Stimulated activated CD4-positive, alpha-beta T cell treated with anti-CD3 and anti-CD28 coated beads, Interleukin-2, amount 100 ng/mL, for 4 hours (primary cell): ENCODE data around the gene BTBD9.

ENCODE experiments used
- DNase-seq: peaks from one replicate; pipeline ENCODE4 v3.0.0-alpha.2; 2020; ENCODE audit warnings: low read depth

The BTBD9 gene

DNA sequence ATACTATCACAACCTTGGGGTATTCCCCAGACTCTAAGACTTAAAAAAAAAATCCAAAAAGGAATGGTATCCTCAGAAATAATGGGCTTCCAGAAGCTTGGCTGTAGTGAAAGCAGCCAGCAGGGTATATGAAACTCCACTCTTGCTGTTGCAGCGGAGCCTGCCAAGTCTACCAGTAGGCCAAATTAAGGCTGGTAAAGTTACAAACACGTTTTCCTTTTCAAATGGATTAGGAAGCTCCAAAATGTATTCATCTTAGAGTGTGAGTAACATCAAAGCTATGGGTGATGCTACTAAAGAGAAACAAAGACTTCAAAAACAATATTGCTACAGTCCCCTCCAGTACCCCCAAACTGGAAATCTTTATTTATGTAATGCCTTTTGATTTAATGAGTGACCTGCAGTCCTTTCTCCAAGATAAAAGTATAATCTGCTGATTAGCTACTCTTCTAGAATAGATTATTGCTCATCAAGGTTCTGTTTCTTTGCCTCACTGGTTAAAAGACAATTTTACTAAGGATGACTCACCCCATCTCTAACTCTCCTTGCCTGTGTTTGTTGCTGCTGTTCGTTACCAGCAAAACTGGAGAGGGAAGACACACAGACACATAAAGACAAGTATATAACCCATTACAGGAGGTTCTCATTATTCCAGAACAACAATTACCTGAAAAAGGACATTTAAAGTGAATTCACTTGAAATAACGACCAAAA lies 84.9 kb downstream of the BTBD9 start:
- DNase-seq = no peak

GRCh38 chr6:38554014-38554413 lies 85.7 kb downstream of the BTBD9 start:
- no peak for DNase-seq

GRCh38 chr6:38552121-38552520 lies 87.6 kb downstream of the BTBD9 start:
- no peak for DNase-seq

- DNase-seq = no peak
Measured at GRCh38 chr6:38549795-38550194, 89.9 kb downstream of the BTBD9 start.

DNA sequence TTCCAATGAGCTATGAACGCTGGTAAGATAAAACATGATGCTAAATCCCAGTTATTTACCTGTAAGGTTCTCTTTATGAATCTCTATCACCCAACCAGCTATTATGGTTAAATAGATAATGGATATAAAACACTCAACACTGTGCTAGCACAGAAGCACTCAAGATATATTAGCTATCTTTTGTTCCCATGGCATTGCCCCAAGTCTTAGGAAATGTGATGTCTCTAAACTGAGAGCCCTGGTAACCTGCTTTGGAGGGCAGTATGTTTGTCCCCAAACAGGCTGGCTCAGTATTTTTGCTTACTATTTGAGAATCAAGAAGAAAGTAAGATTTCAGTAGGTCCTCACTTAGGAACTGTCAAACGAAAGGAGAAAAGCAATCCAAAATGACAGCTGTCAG lies 90.5 kb downstream of the BTBD9 start:
- no peak for DNase-seq

DNA sequence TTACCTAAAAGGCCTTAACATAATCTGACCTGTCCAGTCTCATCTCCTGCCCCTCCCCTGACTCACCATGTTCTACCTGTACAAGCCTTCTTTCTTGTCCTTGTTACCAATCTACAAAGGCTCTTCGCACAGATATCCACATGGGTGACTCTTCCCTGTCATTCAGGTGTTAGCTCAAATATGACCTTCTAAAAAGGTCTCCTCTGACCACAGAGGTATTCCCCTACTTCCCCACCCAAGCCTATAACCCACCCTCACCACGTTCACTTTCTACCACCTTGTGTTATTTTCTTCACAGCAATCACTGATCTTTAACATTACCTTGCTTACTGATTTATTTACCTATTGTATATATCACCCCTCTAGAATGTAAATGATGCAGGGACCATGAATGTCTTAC lies 96.7 kb downstream of the BTBD9 start:
- no peak for DNase-seq

DNA sequence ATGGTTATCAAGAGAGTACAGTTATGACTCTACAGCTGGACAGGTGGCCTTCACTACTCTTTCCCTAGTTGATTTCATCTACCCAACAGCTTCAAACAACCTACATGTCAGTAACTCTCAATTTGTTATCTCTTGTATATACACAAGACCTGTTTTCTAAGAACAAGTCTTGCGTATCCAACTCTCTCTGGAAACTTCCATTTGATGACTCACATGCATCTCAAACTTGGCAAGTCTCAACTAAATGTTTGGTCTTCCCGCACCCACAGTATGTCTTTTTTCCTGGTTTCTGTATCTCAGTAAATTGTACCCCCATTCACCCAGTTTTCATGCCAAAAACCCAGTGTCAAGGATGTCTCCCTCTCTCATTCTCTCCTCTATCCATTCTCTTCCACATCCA lies 97.7 kb downstream of the BTBD9 start:
- no peak for DNase-seq

- DNase-seq = no peak
Measured at GRCh38 chr6:38533064-38533463, 106.7 kb downstream of the BTBD9 start.

DNA sequence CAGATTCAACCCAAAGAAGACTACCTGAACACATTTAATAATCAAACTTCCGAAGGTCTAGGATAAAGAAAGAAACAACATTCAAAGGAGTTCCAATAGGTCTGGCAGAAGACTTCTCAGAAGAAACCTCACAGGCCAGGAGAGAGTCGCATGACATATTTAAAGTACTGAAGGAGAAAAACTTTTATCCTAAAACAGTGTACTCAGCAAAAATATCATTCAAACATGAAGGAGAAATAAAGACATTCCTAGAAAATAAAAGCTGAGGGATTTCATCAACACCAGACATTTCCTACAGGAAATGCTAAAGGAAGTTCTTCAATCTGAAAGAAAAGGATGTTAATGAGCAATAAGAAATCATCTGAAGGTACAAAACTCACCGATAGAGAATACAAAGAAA lies 108.6 kb downstream of the BTBD9 start:
- no peak for DNase-seq

- DNase-seq = no peak
Measured at GRCh38 chr6:38528196-38528965, 111.3 kb downstream of the BTBD9 start.

DNA sequence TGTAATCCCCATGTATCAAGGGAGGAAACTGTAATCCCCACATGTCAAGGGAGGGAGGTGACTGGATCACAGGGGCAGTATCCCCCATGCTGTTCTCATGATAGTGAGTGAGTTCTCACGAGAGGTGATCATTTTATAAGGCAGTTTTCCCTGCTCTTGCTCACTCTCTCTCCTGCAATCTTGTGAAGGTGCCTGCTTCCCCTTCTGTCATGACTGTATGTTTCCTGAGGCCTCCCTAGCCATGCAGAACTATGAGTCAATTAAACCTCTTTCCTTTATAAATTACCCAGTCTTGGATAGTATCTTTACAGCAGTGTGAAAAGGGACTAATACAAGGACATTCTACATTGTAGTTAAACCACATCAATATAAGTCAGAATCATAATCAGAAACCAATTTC lies 112.4 kb downstream of the BTBD9 start:
- DNase-seq = no peak

GRCh38 chr6:38525888-38526287 lies 113.8 kb downstream of the BTBD9 start:
- DNase-seq = no peak

DNA sequence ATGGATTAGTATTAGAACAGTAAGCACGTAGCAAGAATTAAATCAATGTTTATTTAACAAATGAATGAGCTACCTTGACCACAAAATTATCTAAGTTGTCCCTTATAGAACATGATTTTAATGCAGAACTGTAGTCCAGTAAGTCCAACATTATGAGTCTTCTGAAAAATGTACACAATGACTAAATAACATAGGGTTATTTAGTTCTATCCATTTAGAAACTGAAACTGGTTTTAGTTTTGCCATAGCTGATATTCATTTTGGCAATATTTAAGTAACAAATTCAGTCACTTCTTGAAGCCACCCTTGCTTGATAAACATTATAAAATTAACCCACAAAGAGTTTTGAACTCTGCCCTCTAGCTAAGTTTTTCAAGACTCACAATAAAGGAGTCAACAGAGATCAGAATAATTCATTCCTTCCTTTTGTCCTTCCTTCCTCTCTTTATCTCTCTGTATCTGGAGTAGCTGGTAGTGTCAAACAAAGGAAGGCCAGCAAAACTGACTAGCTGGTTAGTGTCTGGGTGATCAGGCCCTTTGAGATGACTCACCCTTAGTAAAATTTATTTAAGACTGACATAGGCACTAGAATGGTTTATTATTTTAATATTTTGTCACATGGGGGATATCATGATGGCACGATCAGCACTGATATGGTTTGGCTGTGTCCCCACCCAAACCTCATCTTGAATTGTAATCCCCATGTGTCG lies 115.1 kb downstream of the BTBD9 start:
- no peak for DNase-seq

DNA sequence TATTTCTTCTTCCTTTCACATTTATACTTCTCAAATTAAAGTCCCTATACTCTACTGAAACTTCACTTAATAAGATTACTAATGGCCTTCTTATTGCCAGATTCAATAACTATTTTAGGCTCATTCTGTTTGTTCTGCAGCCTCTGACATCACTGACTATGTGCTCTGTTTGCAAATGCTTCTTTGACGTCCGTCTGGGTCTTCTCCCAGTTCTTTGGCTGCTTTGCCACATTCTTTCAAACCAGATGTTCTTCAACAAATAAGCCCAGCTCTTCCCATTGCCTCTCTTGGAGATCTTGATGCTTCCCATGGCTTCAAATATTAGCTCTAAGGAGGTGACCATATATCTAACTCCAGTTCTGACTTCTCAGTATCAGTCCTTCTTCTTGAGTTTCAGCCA lies 117.4 kb downstream of the BTBD9 start:
- DNase-seq = no peak

- DNase-seq = no peak
Measured at GRCh38 chr6:38518511-38519304, 121.0 kb downstream of the BTBD9 start.

DNA sequence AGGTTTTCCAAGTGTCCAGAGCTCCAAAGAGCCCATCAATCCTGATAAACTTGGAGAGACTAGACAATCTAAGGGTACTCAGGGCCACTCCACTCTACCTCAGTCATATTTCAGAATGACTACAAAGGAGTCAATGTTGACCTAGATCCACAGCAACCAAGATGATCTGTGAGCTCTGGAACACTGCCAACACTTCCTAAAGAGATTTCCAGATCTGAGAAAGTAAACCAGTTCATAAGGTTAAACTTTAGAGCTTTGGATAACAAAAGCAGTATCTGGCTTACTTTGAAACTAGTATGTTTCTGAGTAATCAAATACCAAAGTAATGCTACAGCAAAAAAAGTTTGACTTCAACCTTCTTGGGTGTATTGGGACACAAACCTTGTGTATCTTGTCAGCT lies 122.7 kb downstream of the BTBD9 start:
- DNase-seq = no peak

DNA sequence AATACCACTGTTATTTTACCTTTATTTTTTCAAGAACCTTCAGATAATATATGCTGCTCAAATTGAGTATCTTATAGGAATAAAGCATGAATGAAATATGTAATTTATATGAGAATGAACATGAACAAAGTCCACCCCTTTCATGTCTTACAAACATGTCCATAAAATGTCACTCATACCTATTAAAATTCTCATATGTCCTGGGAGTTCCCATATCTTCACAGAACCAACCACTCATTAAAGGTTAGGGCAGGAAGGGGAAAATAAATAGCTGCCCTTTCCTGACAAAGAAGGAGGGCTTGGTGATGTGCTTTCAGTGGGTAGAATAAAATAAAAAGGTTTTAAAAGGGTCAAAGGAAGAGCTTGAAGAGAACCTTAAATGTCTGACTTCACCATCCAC lies 125.3 kb downstream of the BTBD9 start:
- DNase-seq = no peak

GRCh38 chr6:38512211-38512610 lies 127.5 kb downstream of the BTBD9 start:
- DNase-seq = no peak

DNA sequence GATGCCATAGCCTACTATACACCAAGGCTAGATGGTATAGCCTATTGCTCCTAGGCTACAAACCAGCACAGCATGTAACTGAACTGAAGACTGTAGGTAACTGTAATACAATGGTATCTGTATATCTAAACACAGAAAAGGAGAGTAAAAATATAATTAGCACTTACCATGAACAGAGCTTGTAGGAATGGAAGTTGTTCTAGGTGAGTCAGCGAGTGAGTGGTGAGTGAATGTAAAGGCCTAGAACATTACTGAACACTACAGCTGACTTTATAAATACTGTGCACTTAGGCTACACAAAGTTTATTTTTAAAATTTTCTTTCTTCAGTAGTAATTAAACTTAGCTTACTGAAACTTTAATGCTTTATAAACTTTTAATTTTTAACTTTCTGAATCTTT lies 129.5 kb downstream of the BTBD9 start:
- no peak for DNase-seq

GRCh38 chr6:38509713-38510112 lies 130.0 kb downstream of the BTBD9 start:
- no peak for DNase-seq

- no peak for DNase-seq
Measured at GRCh38 chr6:38508894-38509293, 130.8 kb downstream of the BTBD9 start.

DNA sequence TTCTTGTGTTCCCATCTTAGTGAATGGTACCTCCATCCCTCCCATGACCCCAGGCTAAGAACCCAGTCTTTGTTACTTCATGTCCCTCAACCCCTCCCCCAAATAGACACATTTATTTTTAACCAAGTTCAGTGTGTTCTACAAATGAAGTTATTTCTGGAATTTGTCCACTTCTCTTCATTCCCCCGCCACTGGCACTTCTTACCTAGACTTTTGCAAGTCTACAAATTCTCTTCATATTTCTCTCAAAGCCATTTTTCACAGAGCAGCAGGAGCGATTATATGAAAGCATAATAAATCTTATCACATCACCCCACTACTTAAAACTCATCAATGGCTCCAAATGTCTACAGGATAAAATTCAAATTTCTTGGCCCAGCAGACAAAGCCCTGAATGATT lies 131.4 kb downstream of the BTBD9 start:
- DNase-seq = no peak
